ENCODE measurements around the gene ACVRL1. TPM values are rescaled to one million over a fixed set of nuclear protein-coding genes. Genes with fewer than 3 reads are reported as not detected.

The ACVRL1 gene
- total RNA-seq, 3 donors from 2014 or later = 0.08 to 0.29 TPM; not detected in 1

- no peak overlapping the region for H3K4me3 Mint-ChIP-seq
- no peak for ATAC-seq
- no peak for DNase-seq
Measured at GRCh38 chr12:51898937-51899336, 8.4 kb upstream of the ACVRL1 start.

GRCh38 chr12:51900323-51900889, 6.9 kb upstream of the ACVRL1 start:
- no peaks in the 10 kb centered on the region for H3K4me1 Mint-ChIP-seq (ENCODE audit: low read depth)
- H3K4me3 Mint-ChIP-seq = no peak overlapping the region
- DNase-seq (no peak), ATAC-seq (no peak)
- no peaks in the 10 kb centered on the region for H3K9me3 Mint-ChIP-seq
- H3K36me3 Mint-ChIP-seq (ENCODE audit: insufficient read depth) = no peaks in the 10 kb centered on the region
- peaks cover 8% of the 10 kb centered on the region for H3K27me3 Mint-ChIP-seq (ENCODE audit: low read depth)

More at GRCh38 chr12:51898937-51899336, 8.4 kb upstream of the ACVRL1 start:
- Mint-ChIP-seq H3K36me3 (ENCODE audit: insufficient read depth) (no peaks in the 10 kb centered on the region), H3K9me3 (no peaks in the 10 kb centered on the region), H3K27me3 (ENCODE audit: low read depth) (peaks cover 8% of the 10 kb centered on the region), H3K4me1 (ENCODE audit: low read depth) (no peaks in the 10 kb centered on the region)

- Mint-ChIP-seq H3K4me3 (no peak overlapping the region), H3K4me1 (ENCODE audit: low read depth) (no peaks in the 10 kb centered on the region), H3K36me3 (ENCODE audit: insufficient read depth) (no peaks in the 10 kb centered on the region), H3K9me3 (no peaks in the 10 kb centered on the region), H3K27me3 (ENCODE audit: low read depth) (peaks cover 9% of the 10 kb centered on the region)
- DNase-seq (no peak), ATAC-seq (no peak)
Measured at GRCh38 chr12:51901121-51901817, 6.0 kb upstream of the ACVRL1 start.

- no peak for ATAC-seq
- no peak for DNase-seq
- Mint-ChIP-seq H3K36me3 (ENCODE audit: insufficient read depth) (no peaks in the 10 kb centered on the region), H3K27me3 (ENCODE audit: low read depth) (peaks cover 11% of the 10 kb centered on the region), H3K9me3 (no peaks in the 10 kb centered on the region), H3K4me1 (ENCODE audit: low read depth) (no peaks in the 10 kb centered on the region), H3K4me3 (no peak overlapping the region)
Measured at GRCh38 chr12:51901881-51902280, 5.4 kb upstream of the ACVRL1 start.

GRCh38 chr12:51904951-51905470, 2.3 kb upstream of the ACVRL1 start:
- Mint-ChIP-seq H3K27me3 (ENCODE audit: low read depth) (peaks cover 28% of the 10 kb centered on the region), H3K36me3 (ENCODE audit: insufficient read depth) (no peaks in the 10 kb centered on the region), H3K4me3 (no peak overlapping the region), H3K4me1 (ENCODE audit: low read depth) (no peaks in the 10 kb centered on the region), H3K9me3 (no peaks in the 10 kb centered on the region)
- DNase-seq (no peak), ATAC-seq (no peak)

- no peak for DNase-seq
- Mint-ChIP-seq H3K4me3 (no peak overlapping the region), H3K27me3 (ENCODE audit: low read depth) (peaks cover 28% of the 10 kb centered on the region), H3K36me3 (ENCODE audit: insufficient read depth) (no peaks in the 10 kb centered on the region), H3K9me3 (no peaks in the 10 kb centered on the region), H3K4me1 (ENCODE audit: low read depth) (no peaks in the 10 kb centered on the region)
- no peak for ATAC-seq
Measured at GRCh38 chr12:51905471-51906429, 1.6 kb upstream of the ACVRL1 start.

- H3K4me3 Mint-ChIP-seq = no peak overlapping the region
- H3K36me3 Mint-ChIP-seq (ENCODE audit: insufficient read depth) = no peaks in the 10 kb centered on the region
- no peak for DNase-seq
- peaks cover 28% of the 10 kb centered on the region for H3K27me3 Mint-ChIP-seq (ENCODE audit: low read depth)
- no peak for ATAC-seq
- no peaks in the 10 kb centered on the region for H3K9me3 Mint-ChIP-seq
- no peaks in the 10 kb centered on the region for H3K4me1 Mint-ChIP-seq (ENCODE audit: low read depth)
Measured at GRCh38 chr12:51906430-51907082, 748 bp upstream of the ACVRL1 start.

- Mint-ChIP-seq H3K4me1 (ENCODE audit: low read depth) (no peaks in the 10 kb centered on the region), H3K27me3 (ENCODE audit: low read depth) (peaks cover 31% of the 10 kb centered on the region), H3K36me3 (ENCODE audit: insufficient read depth) (no peaks in the 10 kb centered on the region), H3K4me3 (no peak overlapping the region), H3K9me3 (no peaks in the 10 kb centered on the region)
- ATAC-seq (no peak), DNase-seq (no peak)
Measured at GRCh38 chr12:51907856-51908425, 637 bp downstream of the ACVRL1 start.

- Mint-ChIP-seq H3K9me3 (no peaks in the 10 kb centered on the region), H3K27me3 (ENCODE audit: low read depth) (peaks cover 31% of the 10 kb centered on the region), H3K36me3 (ENCODE audit: insufficient read depth) (no peaks in the 10 kb centered on the region), H3K4me3 (no peak overlapping the region), H3K4me1 (ENCODE audit: low read depth) (no peaks in the 10 kb centered on the region)
- no peak for DNase-seq
- no peak for ATAC-seq
Measured at GRCh38 chr12:51908876-51909592, 1.7 kb downstream of the ACVRL1 start.

- Mint-ChIP-seq H3K4me1 (ENCODE audit: low read depth) (no peaks in the 10 kb centered on the region), H3K9me3 (no peaks in the 10 kb centered on the region), H3K27me3 (ENCODE audit: low read depth) (peaks cover 31% of the 10 kb centered on the region), H3K4me3 (no peak overlapping the region), H3K36me3 (ENCODE audit: insufficient read depth) (no peaks in the 10 kb centered on the region)
- ATAC-seq (no peak), DNase-seq (no peak)
Measured at GRCh38 chr12:51910168-51910567, 2.9 kb downstream of the ACVRL1 start.

- H3K36me3 Mint-ChIP-seq (ENCODE audit: insufficient read depth) = no peaks in the 10 kb centered on the region
- H3K9me3 Mint-ChIP-seq = no peaks in the 10 kb centered on the region
- DNase-seq (no peak), ATAC-seq (no peak)
- H3K4me3 Mint-ChIP-seq = no peak overlapping the region
- H3K4me1 Mint-ChIP-seq (ENCODE audit: low read depth) = no peaks in the 10 kb centered on the region
- H3K27me3 Mint-ChIP-seq (ENCODE audit: low read depth) = peaks cover 31% of the 10 kb centered on the region
Measured at GRCh38 chr12:51910691-51911090, 3.4 kb downstream of the ACVRL1 start.

GRCh38 chr12:51911307-51911706, 4.0 kb downstream of the ACVRL1 start:
- Mint-ChIP-seq H3K27me3 (ENCODE audit: low read depth) (peaks cover 27% of the 10 kb centered on the region), H3K4me3 (no peak overlapping the region), H3K9me3 (no peaks in the 10 kb centered on the region), H3K4me1 (ENCODE audit: low read depth) (no peaks in the 10 kb centered on the region), H3K36me3 (ENCODE audit: insufficient read depth) (no peaks in the 10 kb centered on the region)
- DNase-seq (no peak), ATAC-seq (no peak)
